Small intestine (tissue), 16 donors: ENCODE data around the gene HS3ST1. TPM values are rescaled to one million over a fixed set of nuclear protein-coding genes. Genes with fewer than 3 reads are reported as not detected.

Experiments
- DNase-seq, 2 donors: peaks; one replicate each; pipeline versions ENCODE4 v3.0.0 to v3.0.0-alpha.2; 2013
- FAIRE-seq: peaks from 2 replicates; lab custom pipeline; 2012; peaks lifted over from hg19 to GRCh38; lab: Jason Lieb, UNC
- H3K27ac ChIP-seq, 3 donors: one replicate each; pipeline ENCODE4 v1.5.1; 2013; ENCODE audit warnings: low read length in 2 of 3, mild to moderate bottlenecking in 2 of 3, control low read depth in 1 of 3, inconsistent platforms in 1 of 3, low read depth in 1 of 3, moderate library complexity in 1 of 3
- H3K27me3 ChIP-seq, 3 donors: one replicate each; pipeline ENCODE4 v1.6.1; 2013; ENCODE audit warnings: low read length in 3 of 3, inconsistent platforms in 1 of 3; ENCODE audit not compliant: control insufficient read depth in 3 of 3, insufficient read depth in 3 of 3
- H3K36me3 ChIP-seq, 3 donors: one replicate each; pipeline ENCODE4 v1.6.1; 2013; ENCODE audit warnings: low read length in 3 of 3, inconsistent platforms in 1 of 3, low read depth in 1 of 3, mild to moderate bottlenecking in 1 of 3, moderate library complexity in 1 of 3; ENCODE audit not compliant: control insufficient read depth in 3 of 3, insufficient read depth in 2 of 3
- H3K4me1 ChIP-seq, 3 donors: one replicate each; pipeline ENCODE4 v1.6.1; 2013; ENCODE audit warnings: low read length in 2 of 3, inconsistent platforms in 1 of 3, low read depth in 1 of 3, mild to moderate bottlenecking in 1 of 3, moderate library complexity in 1 of 3; ENCODE audit not compliant: control insufficient read depth in 3 of 3, insufficient read depth in 2 of 3
- H3K4me3 ChIP-seq, 3 donors: one replicate each; pipeline ENCODE4 v1.5.1; 2013; ENCODE audit warnings: low read length in 3 of 3, control low read depth in 1 of 3, inconsistent platforms in 1 of 3, low read depth in 1 of 3, mild to moderate bottlenecking in 1 of 3, moderate library complexity in 1 of 3
- H3K9me3 ChIP-seq, 2 donors: one replicate each; pipeline ENCODE4 v1.6.1; 2013; ENCODE audit warnings: low read depth in 1 of 2, low read length in 1 of 2; ENCODE audit not compliant: control insufficient read depth in 2 of 2, insufficient read depth in 1 of 2
- WGBS, 3 donors: extraction: QIAGEN DNeasy Blood & Tissue Kit; methylation state at CpG; one replicate each; pipeline ENCODE4 v1.1.7; 2013; 5-methylcytosine and 5-hydroxymethylcytosine counted together
- long read RNA-seq, 10 donors: transcript quantifications; one replicate each; lab custom pipeline, GENCODE V29; 2026
- polyA plus RNA-seq, 4 donors: library from polyadenylated mRNA; stranded (reverse) in 3 of 4; unstranded in 1 of 4; fragments of 200-250 nt in 3 of 4; fragments of 120-200 nt in 1 of 4; gene quantifications; one replicate each; pipeline versions ENCODE4 v1.2.1 to v1.2.3, GENCODE V29; 2013
- donor health status: healthy with polysubstance abuse.
- donor health status: control.
- donor health status: control.
- donor health status: Bipolar disorder and iron deficiency.
- donor health status: healthy.

Gene HS3ST1
- 1 to 10 TPM; 1.1 to 5.1 (median 1.1) TPM for polyA plus RNA-seq
- long read RNA-seq, donor 1 = 0 reads
- long read RNA-seq, donor 2, full-length matches to known transcripts = 1 of 1 reads
- long read RNA-seq, donor 2, partial matches to known transcripts = 0 of 1 reads
- long read RNA-seq, donor 2, other reads (novel, unspliced or antisense) = 0 of 1 reads
- long read RNA-seq, donor 3, full-length matches to known transcripts = 1 of 1 reads
- long read RNA-seq, donor 3, partial matches to known transcripts = 0 of 1 reads
- long read RNA-seq, donor 3, other reads (novel, unspliced or antisense) = 0 of 1 reads
- long read RNA-seq, donor 4 = 0 reads
- long read RNA-seq, donor 5 = 0 reads
- long read RNA-seq, donor 6 = 0 reads
- long read RNA-seq, donor 7 = 0 reads
- long read RNA-seq, donor 8 = 0 reads
- long read RNA-seq, donor 9, full-length matches to known transcripts = 1 of 1 reads
- long read RNA-seq, donor 9, partial matches to known transcripts = 0 of 1 reads
- long read RNA-seq, donor 9, other reads (novel, unspliced or antisense) = 0 of 1 reads
- long read RNA-seq, donor 10, full-length matches to known transcripts = 5 of 5 reads
- long read RNA-seq, donor 10, partial matches to known transcripts = 0 of 5 reads
- long read RNA-seq, donor 10, other reads (novel, unspliced or antisense) = 0 of 5 reads

DNA sequence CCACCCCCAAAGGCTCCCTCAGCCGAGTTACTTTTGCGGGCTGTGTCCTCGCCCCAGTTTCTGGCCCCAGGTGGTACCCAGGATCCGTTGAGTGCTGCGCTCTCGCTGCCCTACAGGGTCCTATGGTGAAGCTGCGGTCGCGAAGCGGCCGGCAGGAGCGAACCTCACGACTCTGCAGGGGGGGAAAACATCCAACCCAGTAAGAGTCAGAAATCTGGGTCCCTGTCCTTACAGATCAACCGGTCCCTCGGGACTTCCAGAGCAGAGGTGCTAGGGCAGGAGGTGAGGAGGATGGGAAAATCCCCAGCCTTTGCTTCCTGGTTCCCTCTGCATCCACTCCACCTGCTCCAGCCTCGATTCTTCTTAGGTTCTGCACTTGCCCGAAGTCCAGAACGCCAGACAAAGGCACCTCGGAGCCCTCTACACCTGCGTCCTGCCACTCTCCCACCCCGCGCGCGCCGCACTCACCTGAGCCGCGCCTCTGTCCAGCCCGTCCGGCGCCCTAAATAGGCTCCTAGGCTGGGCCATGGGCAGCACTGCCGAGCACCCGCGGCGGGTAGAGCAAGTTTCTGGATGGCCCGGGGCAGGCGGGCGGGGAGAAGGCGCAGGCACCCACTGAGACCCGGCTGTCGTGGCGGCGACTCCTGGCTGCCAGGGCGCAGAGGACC is at the start of gene HS3ST1:
TSS of gene HS3ST1 (minus strand) at position 664 of the 668 bp plus-strand sequence. CDS start 28,889 bp downstream, outside the sequence.
- H3K4me1 ChIP-seq = peaks cover 0 to 18% (median 5%) of the 10 kb centered on the region in 3 donors
- FAIRE-seq (no peak), DNase-seq (peak in 1 of 2 donors; percentile 61)
- WGBS, 3 donors = 0 to 3% (median 2%) methylated on average over 43 of the region's 43 CpGs
- peak within 1 kb of the TSS; percentile 69 to 99 (median 94) for H3K27ac ChIP-seq
- H3K27me3 ChIP-seq = peaks cover 0 to 33% (median 5%) of the 10 kb centered on the region in 3 donors
- no peaks in the 10 kb centered on the region for H3K36me3 ChIP-seq
- H3K9me3 ChIP-seq = no peaks in the 10 kb centered on the region
- H3K4me3 ChIP-seq = peak within 1 kb of the TSS; percentile 58 to 71 (median 68)

GRCh38 chr4:11475871-11476270 is 47.2 kb upstream of the HS3ST1 start:
- FAIRE-seq = no peak

DNA sequence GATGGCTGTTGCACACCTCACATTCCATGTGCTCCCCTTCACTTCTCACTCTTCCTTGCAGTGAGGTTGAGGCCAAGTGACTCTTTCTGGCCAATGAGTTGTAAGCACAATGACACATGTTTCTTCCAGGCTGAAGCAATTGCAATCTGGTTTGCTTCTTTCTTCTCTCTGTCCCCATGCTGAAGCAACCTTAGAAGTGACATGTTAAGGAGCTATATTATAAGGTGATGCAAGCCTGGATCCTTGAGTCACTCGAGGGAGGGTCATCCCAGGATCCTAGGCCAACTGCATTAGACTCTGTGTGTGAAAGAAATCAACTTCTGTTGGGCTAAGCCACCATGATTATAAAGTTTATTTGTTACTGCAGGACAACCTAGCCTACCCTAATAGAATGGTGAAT is 45.5 kb upstream of the HS3ST1 start:
- Histone ChIP-seq H3K9me3 (no peaks in the 10 kb centered on the region), H3K4me3 (no peak overlapping the region), H3K4me1 (peaks cover 0 to 6% (median 0%) of the 10 kb centered on the region in 3 donors), H3K27me3 (no peaks in the 10 kb centered on the region), H3K36me3 (no peaks in the 10 kb centered on the region), H3K27ac (no peak overlapping the region)
- FAIRE-seq = no peak
- no peak for DNase-seq
- WGBS, 3 donors = 65 to 80% (median 79%) methylated on average over 1 of the region's 1 CpG

More at GRCh38 chr4:11475871-11476270, 47.2 kb upstream of the HS3ST1 start:
- WGBS, 3 donors = 77 to 91% (median 84%) methylated on average over 2 of the region's 2 CpGs
- Histone ChIP-seq H3K36me3 (no peaks in the 10 kb centered on the region), H3K4me3 (no peak overlapping the region), H3K27me3 (no peaks in the 10 kb centered on the region), H3K4me1 (peaks cover 0 to 4% (median 0%) of the 10 kb centered on the region in 3 donors), H3K27ac (no peak overlapping the region), H3K9me3 (peaks cover 0 to 3% of the 10 kb centered on the region in 2 donors)
- DNase-seq = no peak

GRCh38 chr4:11472535-11472934 is 43.8 kb upstream of the HS3ST1 start:
- Histone ChIP-seq H3K36me3 (no peaks in the 10 kb centered on the region), H3K27ac (no peak overlapping the region), H3K9me3 (no peaks in the 10 kb centered on the region), H3K27me3 (no peaks in the 10 kb centered on the region), H3K4me3 (no peak overlapping the region), H3K4me1 (peaks cover 0 to 6% (median 0%) of the 10 kb centered on the region in 3 donors)
- FAIRE-seq (no peak), DNase-seq (no peak)
- WGBS, 3 donors = 87 to 97% (median 90%) methylated on average over 3 of the region's 3 CpGs

GRCh38 chr4:11471618-11472017 is 42.9 kb upstream of the HS3ST1 start:
- FAIRE-seq (no peak), DNase-seq (peak in 1 of 2 donors; percentile 64)
- H3K4me1 ChIP-seq = peaks cover 0 to 6% (median 0%) of the 10 kb centered on the region in 3 donors
- H3K4me3 ChIP-seq = no peak overlapping the region
- H3K27ac ChIP-seq = peak overlapping the region in 1 of 3 donors; percentile 66
- no peaks in the 10 kb centered on the region for H3K9me3 ChIP-seq
- 32 to 48% (median 40%) methylated on average over 4 of the region's 4 CpGs for WGBS, 3 donors
- H3K36me3 ChIP-seq = no peaks in the 10 kb centered on the region
- no peaks in the 10 kb centered on the region for H3K27me3 ChIP-seq

- no peaks in the 10 kb centered on the region for H3K9me3 ChIP-seq
- DNase-seq (no peak), FAIRE-seq (no peak)
- 82 to 91% (median 83%) methylated on average over 3 of the region's 3 CpGs for WGBS, 3 donors
- no peaks in the 10 kb centered on the region for H3K27me3 ChIP-seq
- H3K27ac ChIP-seq = peak overlapping the region in 1 of 3 donors; percentile 66
- peaks cover 0 to 6% (median 0%) of the 10 kb centered on the region in 3 donors for H3K4me1 ChIP-seq
- no peaks in the 10 kb centered on the region for H3K36me3 ChIP-seq
- H3K4me3 ChIP-seq = no peak overlapping the region
These were observed 42.4 kb upstream of the HS3ST1 start for GRCh38 chr4:11471046-11471441.

DNA sequence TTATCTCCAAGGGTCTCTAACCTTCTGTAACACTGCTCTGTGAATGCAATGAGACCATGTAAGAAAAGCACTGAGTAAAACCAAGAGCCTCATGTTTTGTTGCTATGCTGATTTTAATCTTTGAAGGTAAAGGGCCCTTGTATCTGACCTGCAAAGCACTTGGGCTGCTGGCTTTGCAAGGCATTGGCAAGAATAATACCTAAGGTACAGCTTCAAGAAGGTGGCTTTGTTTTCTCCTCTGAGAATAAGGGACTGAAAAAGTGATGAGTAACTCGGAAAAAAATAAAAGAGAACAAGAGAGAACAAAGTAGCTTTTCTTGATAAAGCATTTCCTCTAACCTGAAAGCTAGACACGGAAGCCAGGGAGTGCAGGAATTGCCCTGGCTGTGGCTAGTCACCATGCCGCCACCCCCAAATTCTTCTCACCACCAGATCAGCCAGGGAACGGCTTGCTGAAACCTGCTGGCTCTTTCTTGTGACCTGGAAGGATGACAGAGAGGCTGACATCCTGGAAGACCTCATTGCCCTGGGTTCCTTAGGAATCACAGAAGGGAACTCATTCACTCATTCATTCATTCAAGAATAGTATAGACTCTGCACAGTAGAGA is 41.8 kb upstream of the HS3ST1 start:
- no peak for DNase-seq
- peak overlapping the region in 1 of 3 donors; percentile 2 for H3K27ac ChIP-seq
- H3K27me3 ChIP-seq = no peaks in the 10 kb centered on the region
- WGBS, 3 donors = 40 to 43% (median 41%) methylated on average over 4 of the region's 4 CpGs
- H3K36me3 ChIP-seq = no peaks in the 10 kb centered on the region
- no peaks in the 10 kb centered on the region for H3K9me3 ChIP-seq
- no peak for FAIRE-seq
- H3K4me3 ChIP-seq = no peak overlapping the region
- H3K4me1 ChIP-seq = peaks cover 0 to 6% (median 0%) of the 10 kb centered on the region in 3 donors
